GM20000 (cell line): ENCODE results near the gene BRD1.

Source experiments
- DNase-seq: peaks from one replicate; pipeline ENCODE4 v3.0.0; 2012; ENCODE audit warnings: low spot score
- TF ChIP-seq, protein P1 (sequence below): IDR thresholded peaks from 2 replicates; pipeline ENCODE4 v1.5.1; 2012; ENCODE audit warnings: mild to moderate bottlenecking, control low read depth; ENCODE audit errors: extremely low read depth, missing control alignments

BRD1 gene

DNA sequence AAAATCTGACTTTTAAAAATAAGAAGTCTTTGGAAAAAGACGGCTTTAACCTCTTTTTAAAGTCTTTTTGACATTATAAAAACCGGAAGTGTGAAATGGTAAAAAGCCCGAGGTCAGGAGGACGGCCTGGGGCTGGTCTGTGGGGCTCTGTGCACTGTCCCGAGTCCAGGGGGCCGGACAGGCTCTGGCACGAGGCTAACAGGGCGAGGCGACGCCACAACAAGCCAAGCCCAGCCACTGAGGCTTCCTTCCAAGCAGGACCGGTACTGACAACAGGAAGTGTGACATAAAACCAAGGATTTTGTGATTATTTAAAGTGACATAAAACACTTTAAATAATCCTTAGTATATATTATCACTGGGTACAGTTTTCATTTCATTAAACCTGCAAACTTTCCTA, 39.2 kb downstream of the BRD1 start:
- TF ChIP-seq, protein P1, sequence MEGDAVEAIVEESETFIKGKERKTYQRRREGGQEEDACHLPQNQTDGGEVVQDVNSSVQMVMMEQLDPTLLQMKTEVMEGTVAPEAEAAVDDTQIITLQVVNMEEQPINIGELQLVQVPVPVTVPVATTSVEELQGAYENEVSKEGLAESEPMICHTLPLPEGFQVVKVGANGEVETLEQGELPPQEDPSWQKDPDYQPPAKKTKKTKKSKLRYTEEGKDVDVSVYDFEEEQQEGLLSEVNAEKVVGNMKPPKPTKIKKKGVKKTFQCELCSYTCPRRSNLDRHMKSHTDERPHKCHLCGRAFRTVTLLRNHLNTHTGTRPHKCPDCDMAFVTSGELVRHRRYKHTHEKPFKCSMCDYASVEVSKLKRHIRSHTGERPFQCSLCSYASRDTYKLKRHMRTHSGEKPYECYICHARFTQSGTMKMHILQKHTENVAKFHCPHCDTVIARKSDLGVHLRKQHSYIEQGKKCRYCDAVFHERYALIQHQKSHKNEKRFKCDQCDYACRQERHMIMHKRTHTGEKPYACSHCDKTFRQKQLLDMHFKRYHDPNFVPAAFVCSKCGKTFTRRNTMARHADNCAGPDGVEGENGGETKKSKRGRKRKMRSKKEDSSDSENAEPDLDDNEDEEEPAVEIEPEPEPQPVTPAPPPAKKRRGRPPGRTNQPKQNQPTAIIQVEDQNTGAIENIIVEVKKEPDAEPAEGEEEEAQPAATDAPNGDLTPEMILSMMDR, result no peak
- no peak for DNase-seq

- no peak for DNase-seq
Measured at GRCh38 chr22:49787861-49788260, 39.8 kb downstream of the BRD1 start.

GRCh38 chr22:49786976-49787706, 40.5 kb downstream of the BRD1 start:
- TF ChIP-seq, protein P1, result no peak

More at GRCh38 chr22:49787861-49788260, 39.8 kb downstream of the BRD1 start:
- TF ChIP-seq, protein P1, result no peak

GRCh38 chr22:49785841-49786471, 41.7 kb downstream of the BRD1 start:
- no peak for DNase-seq
- TF ChIP-seq, protein P1, result no peak

More at GRCh38 chr22:49786976-49787706, 40.5 kb downstream of the BRD1 start:
- no peak for DNase-seq

DNA sequence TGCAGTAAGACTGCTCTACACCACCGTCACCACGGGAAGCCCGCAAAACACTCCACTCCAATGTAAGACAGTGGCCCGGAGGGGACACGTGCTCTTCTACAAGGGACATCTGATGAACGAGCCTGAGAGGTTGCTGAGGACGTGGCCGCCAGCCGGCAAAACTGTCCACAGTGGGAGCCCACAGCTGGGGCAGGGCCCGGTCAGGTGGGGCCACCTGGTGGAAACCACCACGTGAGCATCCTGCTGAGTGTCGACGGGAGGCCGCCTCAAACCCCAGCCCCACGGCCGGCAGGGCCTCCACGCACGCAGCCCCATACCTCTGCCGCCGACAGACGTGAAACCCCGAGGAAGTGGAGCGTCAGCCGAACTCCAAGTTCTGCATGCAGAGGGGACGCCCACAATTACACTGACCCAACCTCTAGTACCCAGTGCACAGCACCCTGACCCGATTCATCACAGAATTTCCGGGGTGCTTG, 42.6 kb downstream of the BRD1 start:
- DNase-seq, result no peak
- TF ChIP-seq, protein P1, result no peak

DNA sequence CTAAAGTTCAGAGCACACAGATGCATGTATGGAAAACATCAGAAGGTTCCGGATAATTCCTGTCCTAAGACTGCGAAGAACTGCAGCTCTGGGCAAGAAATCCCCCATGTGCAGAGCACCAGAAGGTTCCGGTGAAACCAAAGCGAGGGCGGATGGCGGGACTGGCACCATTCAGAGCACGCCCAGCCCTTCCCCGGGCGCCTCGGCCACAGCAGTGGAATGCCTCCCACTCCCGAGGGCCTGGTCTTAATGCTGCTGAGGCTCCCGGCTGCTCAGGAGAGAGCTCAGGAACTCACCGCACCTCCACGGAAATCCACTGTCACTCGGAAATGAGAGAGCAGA, 43.1 kb downstream of the BRD1 start:
- no peak for DNase-seq
- TF ChIP-seq, protein P1, result no peak

- TF ChIP-seq, protein P1, result no peak
- DNase-seq, result no peak
Measured at GRCh38 chr22:49783926-49784629, 43.6 kb downstream of the BRD1 start.
